Esophagus squamous epithelium (tissue), 5 donors: ENCODE measurements around the gene LY6G6D. TPM values are rescaled to one million over a fixed set of nuclear protein-coding genes. Genes with fewer than 3 reads are reported as not detected.
"Not testable (repeated sequence)": the region's sequence is repeated elsewhere in the genome, so short reads cannot be mapped to it uniquely, and the experiment has no call there.

Experiments
- DNase-seq: peaks from one replicate; lab custom pipeline; 2025; lab: John Stamatoyannopoulos, UW
- H3K27ac ChIP-seq, 4 donors: fragments of 200-600 bp; sonication (generic); one replicate each; pipeline ENCODE4 v1.5.1; 2016 to 2019; ENCODE audit warnings: mild to moderate bottlenecking in 1 of 4
- H3K27me3 ChIP-seq, 4 donors: fragments of 200-600 bp; sonication (generic); 1 replicate in 3 of 4; 2 replicates in 1 of 4; pipeline versions ENCODE4 v1.5.1 to v1.6.0; 2017 to 2021; ENCODE audit warnings: antibody characterized with exemption in 1 of 4
- H3K36me3 ChIP-seq, 3 donors: fragments of 200-600 bp; sonication (generic); one replicate each; pipeline ENCODE4 v1.5.1; 2016 to 2019
- H3K4me1 ChIP-seq, 3 donors: fragments of 200-600 bp; sonication (generic); one replicate each; pipeline ENCODE4 v1.5.1; 2017 to 2019
- H3K4me3 ChIP-seq, 4 donors: fragments of 200-600 bp; sonication (generic); 1 replicate in 3 of 4; 2 replicates in 1 of 4; pipeline ENCODE4 v1.5.1; 2016 to 2019; ENCODE audit warnings: mild to moderate bottlenecking in 2 of 4, moderate library complexity in 1 of 4
- H3K9me3 ChIP-seq, 3 donors: fragments of 200-600 bp; sonication (generic); one replicate each; pipeline ENCODE4 v1.5.1; 2016 to 2019
- CTCF ChIP-seq, 6 experiments: fragments of 450-650 bp in 4 of 6; fragments of 200-600 bp in 2 of 6; sonication (generic) in 2 of 6; IDR thresholded peaks; one replicate each; pipeline ENCODE4 v1.5.1; 2016 to 2019; ENCODE audit warnings: antibody characterized with exemption in 6 of 6, mild to moderate bottlenecking in 4 of 6, moderate library complexity in 4 of 6
- POLR2A ChIP-seq, 4 donors: fragments of 450-650 bp; IDR thresholded peaks; one replicate each; pipeline ENCODE4 v1.6.1; 2017; ENCODE audit warnings: antibody characterized with exemption in 4 of 4, mild to moderate bottlenecking in 4 of 4, moderate library complexity in 3 of 4
- WGBS, 2 donors: methylation state at CpG; one replicate each; pipeline ENCODE4 v1.1.5; 2018; 5-methylcytosine and 5-hydroxymethylcytosine counted together
- intact Hi-C: fragments of 100-400 bp; cut with DNase I; formaldehyde crosslinking; loops from one replicate; pipeline ENCODE4 v1.15.0; 2022
- total RNA-seq, 4 donors: library from RNA; depleted of rRNA; stranded (reverse); fragments of >200 nt; gene quantifications; one replicate each; pipeline ENCODE4 v1.1.0, GENCODE V29; 2016
- donor health status: DM: yes; HTN: yes; CAD: no.

Gene LY6G6D
- total RNA-seq, 4 donors from 2014 or later, result not detected

GRCh38 chr6:31705931-31706330 is 9.2 kb upstream of the LY6G6D start:
- Histone ChIP-seq H3K36me3 (peaks cover 0 to 4% (median 0%) of the 10 kb centered on the region in 3 donors), H3K4me1 (peaks cover 16 to 30% (median 20%) of the 10 kb centered on the region in 3 donors), H3K9me3 (no peaks in the 10 kb centered on the region), H3K4me3 (no peak overlapping the region), H3K27ac (no peak overlapping the region), H3K27me3 (no peaks in the 10 kb centered on the region)
- TF ChIP-seq CTCF (IDR thresholded peaks at IDR 0.05) (no peak), POLR2A (IDR thresholded peaks at IDR 0.05) (no peak)
- no peak for DNase-seq
- 77 to 87% methylated on average over 5 of the region's 6 CpGs for WGBS, 2 donors
- intact Hi-C loops, result no loop called here

- 63% methylated on average over 3 of the region's 3 CpGs; no CpG with 5 or more reads in 1 of the 2 donors for WGBS, 2 donors
- Histone ChIP-seq H3K27ac (no peak within 1 kb of the TSS), H3K9me3 (no peaks in the 10 kb centered on the region), H3K4me1 (peaks cover 13 to 30% (median 20%) of the 10 kb centered on the region in 3 donors), H3K27me3 (no peaks in the 10 kb centered on the region), H3K4me3 (no peak within 1 kb of the TSS), H3K36me3 (peaks cover 0 to under 1% (median 0%) of the 10 kb centered on the region in 3 donors)
- DNase-seq, result no peak
- intact Hi-C loops, result no loop called here
- TF ChIP-seq CTCF (IDR thresholded peaks at IDR 0.05), result no peak
- no peak for TF ChIP-seq POLR2A (IDR thresholded peaks at IDR 0.05)
Measured at GRCh38 chr6:31706599-31706998, 8.5 kb upstream of the LY6G6D start, which contains the start of gene LY6G6F. TSS of gene LY6G6F (plus strand) at chr6:31706866. CDS start at chr6:31706907, 41 bp downstream.

GRCh38 chr6:31707701-31708100 is 7.4 kb upstream of the LY6G6D start:
- no peaks in the 10 kb centered on the region for H3K9me3 ChIP-seq
- no peak overlapping the region for H3K27ac ChIP-seq
- TF ChIP-seq POLR2A (IDR thresholded peaks at IDR 0.05) (no peak), CTCF (IDR thresholded peaks at IDR 0.05) (no peak)
- H3K27me3 ChIP-seq, result no peaks in the 10 kb centered on the region
- no peaks in the 10 kb centered on the region for H3K36me3 ChIP-seq
- DNase-seq, result no peak
- WGBS, 2 donors, result 85% methylated on average over 4 of the region's 10 CpGs; no CpG with 5 or more reads in 1 of the 2 donors
- intact Hi-C loops, result no loop called here
- no peak overlapping the region for H3K4me3 ChIP-seq
- H3K4me1 ChIP-seq, result peaks cover 6 to 31% (median 21%) of the 10 kb centered on the region in 3 donors

- intact Hi-C loops, result no loop called here
- 83 to 100% methylated on average over 3 of the region's 3 CpGs for WGBS, 2 donors
Measured at GRCh38 chr6:31708224-31708623, 6.9 kb upstream of the LY6G6D start.

GRCh38 chr6:31709157-31709556 is 6.0 kb upstream of the LY6G6D start:
- H3K36me3 ChIP-seq, H3K27me3 ChIP-seq, DNase-seq, H3K9me3 ChIP-seq, H3K27ac ChIP-seq, intact Hi-C loops, H3K4me3 ChIP-seq: not testable (repeated sequence)
- H3K4me1 ChIP-seq, result peaks cover 6 to 37% (median 32%) of the 10 kb centered on the region in 3 donors
- 84 to 89% methylated on average over 10 to 11 of the region's 11 CpGs for WGBS, 2 donors

More at GRCh38 chr6:31708224-31708623, 6.9 kb upstream of the LY6G6D start:
- Histone ChIP-seq H3K27ac (no peak overlapping the region), H3K4me3 (no peak overlapping the region), H3K4me1 (peaks cover 6 to 37% (median 27%) of the 10 kb centered on the region in 3 donors), H3K9me3 (no peaks in the 10 kb centered on the region), H3K36me3 (no peaks in the 10 kb centered on the region), H3K27me3 (no peaks in the 10 kb centered on the region)
- no peak for DNase-seq
- no peak for TF ChIP-seq CTCF (IDR thresholded peaks at IDR 0.05)
